ENCODE data around the gene SORCS2. TPM values are rescaled to one million over a fixed set of nuclear protein-coding genes. Genes with fewer than 3 reads are reported as not detected.

Gene SORCS2
- total RNA-seq, 4 donors from 2014 or later = 2.0 to 7.4 (median 3.6) TPM

GRCh38 chr4:7506119-7506518, 313.8 kb downstream of the SORCS2 start:
- no peak overlapping the region for H3K4me3 ChIP-seq

DNA sequence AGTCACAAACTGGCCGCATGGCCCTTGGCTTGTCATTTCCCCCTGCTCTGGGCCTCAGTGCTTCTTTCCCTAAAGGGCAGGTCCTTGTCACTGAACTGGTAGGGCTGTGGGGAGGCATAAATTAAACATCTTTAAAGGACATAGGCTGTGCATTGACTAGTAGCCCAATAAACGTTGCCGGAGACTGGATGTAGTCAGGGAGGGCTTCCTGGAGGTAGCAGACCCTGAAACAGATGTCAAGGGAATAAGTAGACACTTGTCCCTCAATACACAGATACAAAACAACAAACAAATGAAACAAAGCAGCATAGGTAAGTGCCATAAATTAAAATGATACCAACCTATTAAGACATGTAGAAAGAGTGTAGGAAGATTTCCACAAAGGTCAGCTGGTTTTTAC, 314.2 kb downstream of the SORCS2 start:
- H3K27ac ChIP-seq = no peak overlapping the region

More at GRCh38 chr4:7506119-7506518, 313.8 kb downstream of the SORCS2 start:
- WGBS, 2 donors (ENCODE audit: low coverage in 1 of 2) = 82 to 85% methylated on average over 4 to 6 of the region's 9 CpGs
- TF ChIP-seq CTCF (IDR thresholded peaks at IDR 0.05) (no peak), EP300 (IDR thresholded peaks at IDR 0.05) (no peak), POLR2AphosphoS5 (IDR thresholded peaks at IDR 0.05) (no peak), POLR2A (IDR thresholded peaks at IDR 0.05) (no peak)
- no peak overlapping the region for H3K27ac ChIP-seq
- H3K4me1 ChIP-seq = peaks cover 0 to 28% (median 0%) of the 10 kb centered on the region in 3 donors
- ATAC-seq = no peak
- H3K36me3 ChIP-seq = no peaks in the 10 kb centered on the region
- H3K9me3 ChIP-seq = no peaks in the 10 kb centered on the region
- H3K27me3 ChIP-seq = no peaks in the 10 kb centered on the region

GRCh38 chr4:7507381-7507780, 315.0 kb downstream of the SORCS2 start:
- WGBS, 2 donors (ENCODE audit: low coverage in 1 of 2) = 40 to 45% methylated on average over 1 to 8 of the region's 11 CpGs
- no peaks in the 10 kb centered on the region for H3K36me3 ChIP-seq
- no peak for ATAC-seq
- no peaks in the 10 kb centered on the region for H3K27me3 ChIP-seq
- no peak overlapping the region for H3K27ac ChIP-seq
- H3K4me1 ChIP-seq = peaks cover 0 to 28% (median 0%) of the 10 kb centered on the region in 3 donors
- no peak overlapping the region for H3K4me3 ChIP-seq
- no peaks in the 10 kb centered on the region for H3K9me3 ChIP-seq
- TF ChIP-seq CTCF (IDR thresholded peaks at IDR 0.05) = no peak
- TF ChIP-seq POLR2A (IDR thresholded peaks at IDR 0.05) = no peak
- no peak for TF ChIP-seq EP300 (IDR thresholded peaks at IDR 0.05)
- no peak for TF ChIP-seq POLR2AphosphoS5 (IDR thresholded peaks at IDR 0.05)

More for the DNA sequence above, 314.2 kb downstream of the SORCS2 start:
- 89 to 90% methylated on average over 3 of the region's 3 CpGs for WGBS, 2 donors (ENCODE audit: low coverage in 1 of 2)
- no peak for ATAC-seq
- H3K36me3 ChIP-seq = no peaks in the 10 kb centered on the region
- no peaks in the 10 kb centered on the region for H3K9me3 ChIP-seq
- TF ChIP-seq CTCF (IDR thresholded peaks at IDR 0.05) (no peak), POLR2A (IDR thresholded peaks at IDR 0.05) (no peak)
- H3K27me3 ChIP-seq = no peaks in the 10 kb centered on the region
- H3K4me1 ChIP-seq = peaks cover 0 to 28% (median 0%) of the 10 kb centered on the region in 3 donors
- no peak overlapping the region for H3K4me3 ChIP-seq

DNA sequence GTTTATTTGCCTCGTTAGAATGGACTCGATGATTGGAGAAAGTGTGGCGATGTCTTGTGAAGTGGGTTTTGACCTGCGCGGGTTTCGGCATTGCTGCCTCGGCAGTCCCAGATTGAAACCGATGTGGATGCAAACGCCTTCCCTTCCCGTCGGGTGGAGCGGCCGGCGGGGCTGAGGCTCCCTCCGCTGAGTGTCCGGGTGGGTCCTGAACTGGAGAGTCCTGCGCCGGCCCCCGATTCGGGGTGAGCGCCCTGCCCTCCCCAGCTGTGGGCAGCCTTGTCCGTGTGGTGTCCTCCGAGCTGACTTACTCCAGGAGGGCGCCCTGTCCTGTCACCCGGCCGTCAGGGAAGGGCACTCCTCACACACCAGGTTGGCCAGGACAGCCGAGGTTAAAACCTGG, 317.7 kb downstream of the SORCS2 start:
- WGBS, 2 donors (ENCODE audit: low coverage in 1 of 2) = 80% methylated on average over 6 of the region's 27 CpGs; no CpG with 5 or more reads in 1 of the 2 donors
- Histone ChIP-seq H3K4me1 (peaks cover 0 to 28% (median 0%) of the 10 kb centered on the region in 3 donors), H3K27ac (no peak overlapping the region), H3K36me3 (no peaks in the 10 kb centered on the region), H3K27me3 (no peaks in the 10 kb centered on the region), H3K4me3 (no peak overlapping the region), H3K9me3 (no peaks in the 10 kb centered on the region)
- TF ChIP-seq EP300 (IDR thresholded peaks at IDR 0.05) (no peak), CTCF (IDR thresholded peaks at IDR 0.05) (no peak), POLR2A (IDR thresholded peaks at IDR 0.05) (no peak), POLR2AphosphoS5 (IDR thresholded peaks at IDR 0.05) (no peak)
- ATAC-seq = no peak

GRCh38 chr4:7510538-7510937, 318.2 kb downstream of the SORCS2 start:
- H3K9me3 ChIP-seq = no peaks in the 10 kb centered on the region
- H3K36me3 ChIP-seq = no peaks in the 10 kb centered on the region
- H3K27me3 ChIP-seq = no peaks in the 10 kb centered on the region
- H3K27ac ChIP-seq = no peak overlapping the region
- H3K4me1 ChIP-seq = peaks cover 0 to 32% (median 0%) of the 10 kb centered on the region in 3 donors
- ATAC-seq = no peak
- WGBS, 2 donors (ENCODE audit: low coverage in 1 of 2) = no CpG with 5 or more reads among the region's 30 CpGs
- H3K4me3 ChIP-seq = no peak overlapping the region
- no peak for TF ChIP-seq CTCF (IDR thresholded peaks at IDR 0.05)
- no peak for TF ChIP-seq POLR2A (IDR thresholded peaks at IDR 0.05)
- no peak for TF ChIP-seq EP300 (IDR thresholded peaks at IDR 0.05)
- TF ChIP-seq POLR2AphosphoS5 (IDR thresholded peaks at IDR 0.05) = no peak
